Endothelial cell of umbilical vein (primary cell): ENCODE results near the gene CPNE5. TPM values are rescaled to one million over a fixed set of nuclear protein-coding genes. Genes with fewer than 3 reads are reported as not detected.

Experiments used
- BruUV-seq: library from RNA; stranded (reverse); fragments of 400-500 nt; replicated peaks from 2 replicates; lab custom pipeline; 2021; lab: Mats Ljungman, UMichigan
- CTCF ChIA-PET: fragments of 300-600, 350-600 bp; sonication (Branson Sonifier 250); formaldehyde crosslinking; loops from one replicate; lab custom pipeline; 2021; ENCODE audit warnings: antibody characterized with exemption, inconsistent platforms; lab: Charles Lee
- POLR2A ChIA-PET: fragments of 300-600, 350-600 bp; sonication (Branson Sonifier 250); formaldehyde crosslinking; loops from one replicate; lab custom pipeline; 2021; ENCODE audit warnings: antibody characterized with exemption, inconsistent platforms; lab: Charles Lee
- DNase-seq: peaks from one replicate; pipeline ENCODE4 v3.0.0-alpha.2; 2011; ENCODE audit warnings: low read depth, low spot score
- FAIRE-seq: peaks from 2 replicates; lab custom pipeline; 2011; peaks lifted over from hg19 to GRCh38; lab: Jason Lieb, UNC
- H2AFZ ChIP-seq: 2 replicates; pipeline ENCODE4 v1.6.0; 2012; ENCODE audit warnings: low read depth, low read length, control low read depth, inconsistent platforms
- H3K27ac ChIP-seq: 2 replicates; pipeline ENCODE4 v1.5.1; 2011; ENCODE audit warnings: low read depth, mild to moderate bottlenecking, control low read depth, low read length, moderate library complexity; ENCODE audit not compliant: insufficient read depth
- H3K27me3 ChIP-seq, 2 experiments: 2 replicates each; pipeline versions ENCODE4 v1.6.0 to v1.6.1; 2011; ENCODE audit warnings: low read length in 2 of 2, mixed read lengths in 1 of 2; ENCODE audit not compliant: control insufficient read depth in 2 of 2, insufficient read depth in 2 of 2
- H3K36me3 ChIP-seq, 2 experiments: 2 replicates in 1 of 2; 3 replicates in 1 of 2; pipeline ENCODE4 v1.5.1; 2011; ENCODE audit warnings: low read length in 2 of 2, mild to moderate bottlenecking in 1 of 2, moderate library complexity in 1 of 2; ENCODE audit not compliant: control insufficient read depth in 2 of 2, insufficient read depth in 2 of 2; ENCODE audit errors: extremely low read depth in 1 of 2
- H3K4me1 ChIP-seq: 3 replicates; pipeline ENCODE4 v1.5.1; 2011; ENCODE audit warnings: mild to moderate bottlenecking, low read length; ENCODE audit not compliant: control insufficient read depth, insufficient read depth; ENCODE audit errors: extremely low read depth
- H3K4me2 ChIP-seq: 2 replicates; pipeline ENCODE4 v1.6.1; 2011; ENCODE audit warnings: low read length, control low read depth, mixed read lengths; ENCODE audit not compliant: insufficient read depth
- H3K4me3 ChIP-seq, 3 experiments: fragments of 200-600 bp in 1 of 3; sonication (generic), shearing (Covaris generic) in 1 of 3; replicated peaks in 1 of 3; 2 replicates each; pipeline ENCODE4 v1.5.1; 2011 to 2016; ENCODE audit warnings: control low read depth in 3 of 3, low read length in 3 of 3, mild to moderate bottlenecking in 2 of 3, inconsistent platforms in 1 of 3, low read depth in 1 of 3, moderate library complexity in 1 of 3; ENCODE audit not compliant: insufficient read depth in 1 of 3
- H3K79me2 ChIP-seq: 2 replicates; pipeline ENCODE4 v1.6.0; 2012; ENCODE audit warnings: low read length, inconsistent platforms; ENCODE audit not compliant: control insufficient read depth, insufficient read depth
- H3K9ac ChIP-seq: replicated peaks from 2 replicates; pipeline ENCODE3; 2011; ENCODE audit warnings: low read length, control low read depth; ENCODE audit not compliant: insufficient read depth; ENCODE audit errors: extremely low read depth
- H3K9me1 ChIP-seq: replicated peaks from 3 replicates; pipeline ENCODE4 v1.6.0; 2011; ENCODE audit warnings: mild to moderate bottlenecking, low read length; ENCODE audit not compliant: control insufficient read depth, insufficient read depth; ENCODE audit errors: extremely low read depth
- H3K9me3 ChIP-seq: replicated peaks from 2 replicates; pipeline ENCODE4 v1.5.1; 2012; ENCODE audit warnings: low read length, inconsistent platforms; ENCODE audit not compliant: control insufficient read depth, insufficient read depth
- H4K20me1 ChIP-seq: replicated peaks from 2 replicates; pipeline ENCODE3; 2011; ENCODE audit warnings: mild to moderate bottlenecking, low read length; ENCODE audit not compliant: control insufficient read depth, insufficient read depth; ENCODE audit errors: extremely low read depth
- EZH2 ChIP-seq: IDR thresholded peaks from 2 replicates; pipeline ENCODE4 v1.6.1; 2012; ENCODE audit warnings: borderline replicate concordance, low read depth, mild to moderate bottlenecking, moderate library complexity, low read length, inconsistent platforms; ENCODE audit not compliant: severe bottlenecking
- FOS ChIP-seq: IDR thresholded peaks from 2 replicates; pipeline ENCODE4 v1.6.1; 2011; ENCODE audit warnings: mild to moderate bottlenecking, low read length, moderate library complexity, borderline replicate concordance; ENCODE audit not compliant: insufficient read depth
- GATA2 ChIP-seq: IDR thresholded peaks from 2 replicates; pipeline ENCODE4 v1.7.0; 2011; ENCODE audit warnings: low read depth, mild to moderate bottlenecking, moderate library complexity, mixed read lengths, low read length; ENCODE audit not compliant: insufficient read length, insufficient read depth
- JUN ChIP-seq: IDR thresholded peaks from 2 replicates; pipeline ENCODE4 v1.6.1; 2011; ENCODE audit warnings: borderline replicate concordance, low read depth; ENCODE audit not compliant: insufficient read length, insufficient read depth
- MYC ChIP-seq: IDR thresholded peaks from one replicate; pipeline ENCODE4 v1.6.1; 2011; ENCODE audit warnings: mild to moderate bottlenecking, low read depth, low read length
- POLR2A ChIP-seq: IDR thresholded peaks from 2 replicates; pipeline ENCODE4 v1.6.1; 2012; ENCODE audit warnings: low read depth, mild to moderate bottlenecking, control low read depth, low read length
- POLR2AphosphoS5 ChIP-seq: IDR thresholded peaks from 2 replicates; pipeline ENCODE4 v1.6.1; 2012; ENCODE audit warnings: low read depth, mild to moderate bottlenecking, control low read depth, low read length, moderate library complexity; ENCODE audit not compliant: insufficient read depth
- dilution Hi-C: fragments of 300-500 bp; cut with MboI; formaldehyde crosslinking; loops from one replicate; pipeline ENCODE4 v1.15.0; 2019; ENCODE audit warnings: low sequenced_read_pairs; ENCODE audit not compliant: extremely low pct_ligation_motif_present
- intact Hi-C: fragments of 100-400 bp; cut with micrococcal nuclease; formaldehyde crosslinking; loops from one replicate; pipeline ENCODE4 v1.10.0; 2022
- polyA plus RNA-seq, 4 experiments: library from polyadenylated mRNA; depleted of rRNA in 3 of 4; stranded (reverse) in 3 of 4; unstranded in 1 of 4; fragments of >200 nt; gene quantifications; 2 replicates each; pipeline versions ENCODE4 v1.2.1 to v1.2.3, GENCODE V29; 2011 to 2012; ENCODE audit warnings: missing spikeins in 1 of 4
- total RNA-seq: library from RNA; stranded (reverse); gene quantifications from 2 replicates; pipeline ENCODE4 v1.2.3, GENCODE V29; 2021
- TF ChIP-seq, protein P1 (sequence below), 2 donors: IDR thresholded peaks; 1 replicate in 1 of 2; 2 replicates in 1 of 2; pipeline ENCODE4 v1.5.1; 2011; ENCODE audit warnings: low read length in 2 of 2, mild to moderate bottlenecking in 2 of 2, moderate library complexity in 2 of 2, control low read depth in 1 of 2, inconsistent platforms in 1 of 2, low read depth in 1 of 2; ENCODE audit not compliant: insufficient read depth in 1 of 2; ENCODE audit errors: extremely low read depth in 1 of 2
- TF ChIP-seq, protein P2 (sequence below): IDR thresholded peaks from 2 replicates; pipeline ENCODE4 v1.6.1; 2011; ENCODE audit not compliant: insufficient read depth, insufficient read length

The CPNE5 gene
- total and polyA plus RNA-seq, 2 donors (not counting 3 experiments of a cell fraction or from before 2014, with no cell fraction given), result 18.8 to 49.4 TPM

DNA sequence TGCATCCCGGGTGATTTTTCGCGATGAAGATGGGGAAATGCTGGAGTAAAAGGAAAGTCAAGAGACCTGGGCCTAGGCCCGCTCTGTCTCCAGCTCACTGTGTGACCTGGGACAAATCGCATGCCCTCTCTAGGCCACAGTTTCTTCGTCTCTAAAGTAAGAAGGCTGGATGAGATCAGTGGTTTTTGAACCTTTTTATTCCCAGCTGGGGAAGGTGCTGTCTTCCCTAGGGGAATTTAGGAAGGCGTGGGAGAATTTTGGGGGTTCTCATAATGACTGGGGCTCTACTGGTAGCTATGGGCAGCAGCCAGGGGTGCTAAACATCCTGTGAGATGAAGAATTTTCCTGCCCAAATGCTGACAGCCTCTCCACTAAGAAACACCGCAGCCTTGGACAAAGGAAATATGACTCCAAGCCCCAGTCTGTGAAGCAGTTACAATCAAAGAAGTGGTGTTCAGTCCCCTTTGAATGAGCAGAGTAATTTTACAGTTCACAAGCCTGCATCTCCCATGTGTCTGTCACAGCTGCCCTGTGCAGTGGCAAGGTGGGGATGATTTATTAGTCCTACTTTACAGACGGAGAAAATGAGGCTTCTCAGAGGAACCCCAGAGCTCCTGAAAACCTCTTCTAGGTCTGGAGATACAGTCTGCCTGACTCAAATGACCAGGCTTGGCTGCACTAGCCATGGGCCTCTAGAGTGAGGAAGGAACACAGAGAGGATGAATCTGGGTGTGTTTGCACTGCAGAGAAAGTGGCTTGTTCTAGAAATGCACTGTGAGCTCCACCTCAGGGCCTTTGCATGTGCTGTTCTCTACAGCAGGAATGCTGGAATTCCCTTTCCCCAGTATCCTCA is 84.4 kb downstream of the CPNE5 start:
- BruUV-seq, result TSS peak; percentile 33
- FAIRE-seq (no peak), DNase-seq (no peak)
- Histone ChIP-seq H3K9me3 (no peaks in the 10 kb centered on the region), H3K4me1 (peaks cover 52% of the 10 kb centered on the region), H3K79me2 (no peaks in the 10 kb centered on the region), H4K20me1 (no peaks in the 10 kb centered on the region), H3K4me3 (no peak overlapping the region), H3K27ac (peak overlapping the region; percentile 77), H3K9me1 (no peaks in the 10 kb centered on the region), H2AFZ (no peak overlapping the region), H3K9ac (peak overlapping the region; percentile 17), H3K4me2 (no peak overlapping the region), H3K36me3 (no peaks in the 10 kb centered on the region), H3K27me3 (no peaks in the 10 kb centered on the region)
- TF ChIP-seq, protein P1, sequence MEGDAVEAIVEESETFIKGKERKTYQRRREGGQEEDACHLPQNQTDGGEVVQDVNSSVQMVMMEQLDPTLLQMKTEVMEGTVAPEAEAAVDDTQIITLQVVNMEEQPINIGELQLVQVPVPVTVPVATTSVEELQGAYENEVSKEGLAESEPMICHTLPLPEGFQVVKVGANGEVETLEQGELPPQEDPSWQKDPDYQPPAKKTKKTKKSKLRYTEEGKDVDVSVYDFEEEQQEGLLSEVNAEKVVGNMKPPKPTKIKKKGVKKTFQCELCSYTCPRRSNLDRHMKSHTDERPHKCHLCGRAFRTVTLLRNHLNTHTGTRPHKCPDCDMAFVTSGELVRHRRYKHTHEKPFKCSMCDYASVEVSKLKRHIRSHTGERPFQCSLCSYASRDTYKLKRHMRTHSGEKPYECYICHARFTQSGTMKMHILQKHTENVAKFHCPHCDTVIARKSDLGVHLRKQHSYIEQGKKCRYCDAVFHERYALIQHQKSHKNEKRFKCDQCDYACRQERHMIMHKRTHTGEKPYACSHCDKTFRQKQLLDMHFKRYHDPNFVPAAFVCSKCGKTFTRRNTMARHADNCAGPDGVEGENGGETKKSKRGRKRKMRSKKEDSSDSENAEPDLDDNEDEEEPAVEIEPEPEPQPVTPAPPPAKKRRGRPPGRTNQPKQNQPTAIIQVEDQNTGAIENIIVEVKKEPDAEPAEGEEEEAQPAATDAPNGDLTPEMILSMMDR (IDR thresholded peaks at IDR 0.05; ENCODE audit: extremely low read depth in 1 of 2, insufficient read depth in 1 of 2, low read depth in 1 of 2, low read length in 2 of 2), result no peak
- TF ChIP-seq EZH2, result no peak
- TF ChIP-seq POLR2AphosphoS5, result no peak
- TF ChIP-seq FOS, result no peak
- TF ChIP-seq POLR2A, result no peak
- TF ChIP-seq, protein P2, sequence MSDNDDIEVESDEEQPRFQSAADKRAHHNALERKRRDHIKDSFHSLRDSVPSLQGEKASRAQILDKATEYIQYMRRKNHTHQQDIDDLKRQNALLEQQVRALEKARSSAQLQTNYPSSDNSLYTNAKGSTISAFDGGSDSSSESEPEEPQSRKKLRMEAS, result no peak
- no peak for TF ChIP-seq GATA2
- TF ChIP-seq JUN, result no peak
- no peak for TF ChIP-seq MYC
- ChIA-PET CTCF (interaction anchor here (0.6 to 1.7 kb wide), 10 partner anchors 12 to 140 kb away, joined by 3 to 11 read pairs (median 3); no protein-coding TSS in a partner anchor), POLR2A (interaction anchor here (0.6 to 2.2 kb wide), 6 partner anchors 14 to 404 kb away, joined by 3 to 13 read pairs (median 3); partner anchors contain the start of gene CDKN1A)
- intact Hi-C loops (no loop called here), dilution Hi-C loops (no loop called here)
